HepG2 (cell line): ENCODE measurements around the gene SPHK2. TPM values are rescaled to one million over a fixed set of nuclear protein-coding genes. Genes with fewer than 3 reads are reported as not detected.

Experiments
- ATAC-seq: fragments of 200-7000 bp; cut with Tn5 transposase; 3 replicates; pipeline ENCODE4 v1.9.1; 2020; ENCODE audit warnings: mild to moderate bottlenecking, moderate library complexity
- BruUV-seq: library from RNA; stranded (reverse); fragments of 400-500 nt; replicated peaks from 2 replicates; lab custom pipeline; 2021; lab: Mats Ljungman, UMichigan
- CTCF ChIA-PET: fragments of 300-600 bp; formaldehyde crosslinking; extraction: SDS; loops from one replicate; lab custom pipeline; 2021; ENCODE audit warnings: low total read pairs, inconsistent platforms, low intra/inter-chr PET ratio; lab: Yijun Ruan, JAX
- POLR2A ChIA-PET: fragments of 350-600 bp; sonication (Branson Sonifier 250); formaldehyde crosslinking; loops from one replicate; lab custom pipeline; 2020; ENCODE audit warnings: antibody characterized with exemption, inconsistent platforms; lab: Yijun Ruan, JAX
- DNase-seq: peaks from one replicate; pipeline ENCODE4 v3.0.0-alpha.2; 2015; ENCODE audit warnings: low spot score
- FAIRE-seq: peaks from 3 replicates; lab custom pipeline; 2011; peaks lifted over from hg19 to GRCh38; lab: Jason Lieb, UNC
- H2AFZ ChIP-seq: one replicate; pipeline ENCODE4 v1.6.1; 2011; ENCODE audit warnings: low read length, inconsistent platforms
- H3K27ac ChIP-seq: fragments of 300-600 bp; 3 replicates; pipeline ENCODE4 v1.8.0; 2011; ENCODE audit warnings: mixed run types, mild to moderate bottlenecking, mixed read lengths, low read length, inconsistent platforms; ENCODE audit not compliant: insufficient read depth; ENCODE audit errors: extremely low read length
- H3K27me3 ChIP-seq, 2 experiments: fragments of 200-600 bp in 1 of 2; 2 replicates in 1 of 2; 3 replicates in 1 of 2; pipeline versions ENCODE4 v1.6.0 to v1.8.0; 2011; ENCODE audit warnings: low read length in 2 of 2, mild to moderate bottlenecking in 2 of 2, moderate library complexity in 2 of 2, inconsistent platforms in 1 of 2; ENCODE audit not compliant: insufficient read depth in 2 of 2, control insufficient read depth in 1 of 2
- H3K36me3 ChIP-seq, 2 experiments: fragments of 200-600 bp in 1 of 2; replicated peaks in 1 of 2; 2 replicates in 1 of 2; 3 replicates in 1 of 2; pipeline versions ENCODE4 v1.5.1 to v1.8.0; 2011; ENCODE audit warnings: low read length in 2 of 2, inconsistent platforms in 1 of 2; ENCODE audit not compliant: insufficient read depth in 2 of 2, control insufficient read depth in 1 of 2
- H3K4me1 ChIP-seq: 2 replicates; pipeline ENCODE4 v1.5.1; 2012; ENCODE audit warnings: low read length, inconsistent platforms; ENCODE audit not compliant: insufficient read depth
- H3K4me2 ChIP-seq: 2 replicates; pipeline ENCODE4 v1.6.0; 2011; ENCODE audit warnings: low read depth, low read length, inconsistent platforms
- H3K4me3 ChIP-seq, 3 experiments: fragments of 200-600 bp in 1 of 3; sonication (generic), shearing (Covaris generic) in 1 of 3; replicated peaks in 1 of 3; 2 replicates each; pipeline ENCODE4 v1.5.1; 2011 to 2016; ENCODE audit warnings: low read length in 3 of 3, inconsistent platforms in 2 of 3, low read depth in 2 of 3, mild to moderate bottlenecking in 2 of 3, control low read depth in 1 of 3, mixed read lengths in 1 of 3; ENCODE audit not compliant: insufficient read depth in 1 of 3
- H3K79me2 ChIP-seq: one replicate; pipeline ENCODE4 v1.6.1; 2011; ENCODE audit warnings: low read length, inconsistent platforms; ENCODE audit not compliant: insufficient read depth
- H3K9ac ChIP-seq: 2 replicates; pipeline ENCODE4 v1.6.0; 2011; ENCODE audit warnings: mild to moderate bottlenecking, low read depth, low read length, inconsistent platforms; ENCODE audit not compliant: insufficient read depth
- H3K9me3 ChIP-seq: 2 replicates; pipeline ENCODE4 v1.5.1; 2012; ENCODE audit warnings: mild to moderate bottlenecking, low read length
- H4K20me1 ChIP-seq: 2 replicates; pipeline ENCODE4 v1.6.0; 2011; ENCODE audit warnings: inconsistent platforms, mild to moderate bottlenecking, low read length, moderate library complexity; ENCODE audit not compliant: insufficient read depth
- CC2D1A ChIP-seq: sonication (generic); formaldehyde crosslinking; IDR thresholded peaks from 2 replicates; pipeline ENCODE4 v1.8.1; 2023; ENCODE audit warnings: mild to moderate bottlenecking, missing genetic modification reagents
- ELF1 ChIP-seq: sonication (generic); formaldehyde crosslinking; IDR thresholded peaks from 2 replicates; pipeline ENCODE4 v1.4.0; 2020; ENCODE audit warnings: missing genetic modification reagents
- FOXJ3 ChIP-seq: sonication (generic); formaldehyde crosslinking; IDR thresholded peaks from 2 replicates; pipeline ENCODE4 v1.4.0; 2020; ENCODE audit warnings: missing genetic modification reagents, mild to moderate bottlenecking, borderline replicate concordance
- GATAD2A ChIP-seq: IDR thresholded peaks from 2 replicates; pipeline ENCODE4 v1.6.1; 2016
- HNF4A ChIP-seq: sonication (generic); formaldehyde crosslinking; IDR thresholded peaks from 2 replicates; pipeline ENCODE4 v1.4.0; 2020; ENCODE audit warnings: missing genetic modification reagents
- HNF4G ChIP-seq, 2 experiments: sonication (generic) in 1 of 2; formaldehyde crosslinking in 1 of 2; IDR thresholded peaks; 2 replicates each; pipeline versions ENCODE4 v1.4.0 to v1.6.1; 2011 to 2020; ENCODE audit warnings: borderline replicate concordance in 2 of 2, low read depth in 2 of 2, mild to moderate bottlenecking in 2 of 2, low read length in 1 of 2, missing genetic modification reagents in 1 of 2, moderate library complexity in 1 of 2
- HOXA5 ChIP-seq: sonication (generic); formaldehyde crosslinking; IDR thresholded peaks from 2 replicates; pipeline ENCODE4 v1.4.0; 2020; ENCODE audit warnings: missing genetic modification reagents
- IRF2 ChIP-seq: IDR thresholded peaks from 2 replicates; pipeline ENCODE4 v1.6.1; 2018; ENCODE audit warnings: missing genetic modification reagents, missing compliant biosample characterization
- JUN ChIP-seq: sonication (generic); formaldehyde crosslinking; IDR thresholded peaks from 2 replicates; pipeline ENCODE4 v1.4.0; 2020; ENCODE audit warnings: mild to moderate bottlenecking, missing genetic modification reagents
- KLF6 ChIP-seq: IDR thresholded peaks from 2 replicates; pipeline ENCODE4 v1.8.0; 2016; ENCODE audit warnings: missing biosample characterization, missing genetic modification reagents
- MAFK ChIP-seq, 2 experiments: IDR thresholded peaks in 1 of 2; conservative IDR thresholded peaks in 1 of 2; 2 replicates each; pipeline ENCODE4 v1.6.1; 2011; ENCODE audit warnings: improper control_type of control experiment in 2 of 2, low read length in 2 of 2
- MTF2 ChIP-seq: sonication (generic); formaldehyde crosslinking; IDR thresholded peaks from 2 replicates; pipeline ENCODE4 v1.5.0; 2020; ENCODE audit warnings: missing genetic modification reagents, borderline replicate concordance
- POLR2A ChIP-seq, 2 experiments: IDR thresholded peaks; 2 replicates each; pipeline ENCODE4 v1.6.1; 2011; ENCODE audit warnings: low read depth in 2 of 2, low read length in 2 of 2, mild to moderate bottlenecking in 1 of 2, moderate library complexity in 1 of 2; ENCODE audit not compliant: insufficient read depth in 1 of 2
- ZNF142 ChIP-seq: sonication (generic); formaldehyde crosslinking; IDR thresholded peaks from 2 replicates; pipeline ENCODE4 v1.4.0; 2020; ENCODE audit warnings: missing genetic modification reagents
- ZNF234 ChIP-seq: sonication (generic); formaldehyde crosslinking; conservative IDR thresholded peaks from 2 replicates; pipeline ENCODE4 v1.5.1; 2020; ENCODE audit warnings: mild to moderate bottlenecking, missing genetic modification reagents
- ZNF569 ChIP-seq: sonication (generic); formaldehyde crosslinking; IDR thresholded peaks from 2 replicates; pipeline ENCODE4 v1.5.0; 2020; ENCODE audit warnings: mild to moderate bottlenecking, missing genetic modification reagents, moderate library complexity, borderline replicate concordance
- ZNF781 ChIP-seq: sonication (generic); formaldehyde crosslinking; IDR thresholded peaks from 2 replicates; pipeline ENCODE4 v1.5.1; 2020; ENCODE audit warnings: borderline replicate concordance, mild to moderate bottlenecking, missing genetic modification reagents; ENCODE audit errors: not compliant biosample characterization
- ZNF782 ChIP-seq: sonication (generic); formaldehyde crosslinking; IDR thresholded peaks from 2 replicates; pipeline ENCODE4 v1.4.0; 2020; ENCODE audit warnings: missing genetic modification reagents, mild to moderate bottlenecking, borderline replicate concordance
- ZSCAN31 ChIP-seq: sonication (generic); formaldehyde crosslinking; IDR thresholded peaks from 2 replicates; pipeline ENCODE4 v1.5.0; 2020; ENCODE audit warnings: low read depth, mild to moderate bottlenecking, missing genetic modification reagents
- WGBS: methylation state at CpG from one replicate; pipeline ENCODE4 v1.1.6; 2017; ENCODE audit warnings: low lambda C conversion rate; 5-methylcytosine and 5-hydroxymethylcytosine counted together
- in situ Hi-C: cut with HindIII; loops from 2 replicates; pipeline ENCODE4 v1.10.0; 2017; ENCODE audit warnings: low pct_unique_long_range_greater_than_20kb; ENCODE audit not compliant: extremely low pct_ligation_motif_present
- intact Hi-C: fragments of 100-400 bp; cut with micrococcal nuclease; formaldehyde crosslinking; loops from one replicate; pipeline ENCODE4 v1.10.0; 2022; ENCODE audit not compliant: unreplicated experiment
- polyA plus RNA-seq, 8 experiments: library from polyadenylated mRNA; depleted of rRNA in 3 of 8; stranded (reverse) in 7 of 8; unstranded in 1 of 8; fragments of >200 nt; fragmentation: Illumina TruSeq in 4 of 8; extraction: Trizol in 4 of 8; gene quantifications; 2 replicates each; pipeline versions ENCODE4 v1.2.1 to v1.2.3, GENCODE V29; 2011 to 2016; ENCODE audit warnings: low read depth in 4 of 8, missing spikeins in 1 of 8, mixed read lengths in 1 of 8; ENCODE audit not compliant: insufficient read depth in 1 of 8
- total RNA-seq, 5 experiments: library from RNA; depleted of rRNA; stranded (reverse); fragments of >200 nt; fragmentation: Illumina TruSeq; extraction: Trizol; gene quantifications; 2 replicates each; pipeline ENCODE4 v1.2.3, GENCODE V29; 2016; ENCODE audit warnings: low read depth in 1 of 5

The SPHK2 gene
- total and polyA plus RNA-seq, 2 of the 13 experiments (the other 11 are each of a cell fraction or from before 2014, with no cell fraction given), result 2.9 to 14.4 TPM

DNA sequence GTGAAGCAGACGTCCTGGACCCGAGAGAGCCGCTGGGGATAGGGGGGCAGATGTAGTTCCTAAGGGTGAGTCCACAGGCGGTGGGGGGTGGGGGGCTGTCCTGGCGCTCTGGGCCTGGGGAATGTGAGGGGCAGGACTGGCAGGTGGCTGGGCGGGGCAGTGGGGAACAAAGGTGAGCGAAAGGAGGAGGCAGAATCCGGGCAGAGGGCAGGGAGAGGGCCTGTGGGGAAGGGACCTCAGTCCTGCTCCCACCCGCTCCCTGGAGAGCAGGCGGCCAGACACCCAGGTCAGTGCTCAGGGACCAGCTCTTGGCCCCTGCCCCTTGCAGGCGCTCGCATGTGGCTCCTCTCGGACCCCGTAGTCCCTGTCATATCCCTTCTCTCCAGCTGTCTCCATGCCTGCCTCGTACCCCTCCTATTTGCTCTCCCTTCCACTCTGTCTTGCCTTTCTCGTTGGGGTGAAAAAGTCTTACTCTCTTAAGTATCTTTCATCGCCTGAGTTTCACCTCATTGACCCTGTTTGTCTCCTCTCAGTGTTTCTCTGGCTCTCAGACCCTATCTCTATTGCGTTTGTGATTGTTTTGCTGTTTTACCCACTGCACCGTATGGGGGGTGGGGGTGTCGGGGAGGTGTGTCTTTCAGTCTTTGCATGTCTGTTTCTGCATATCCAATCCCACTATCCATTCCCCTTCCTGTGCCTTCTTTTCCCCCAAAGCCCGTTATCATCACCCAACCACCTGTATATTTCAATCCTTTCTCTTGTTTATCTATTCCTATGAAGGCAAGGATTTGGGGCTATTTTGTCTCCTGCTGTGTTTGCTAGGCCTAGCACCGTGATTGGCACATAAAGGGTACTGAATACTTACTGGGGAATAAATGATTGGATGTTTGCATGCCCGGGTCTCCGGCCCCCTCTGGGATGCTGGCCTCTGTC is 5.8 kb downstream of the SPHK2 start:
- Histone ChIP-seq H3K79me2 (no peaks in the 10 kb centered on the region), H3K27me3 (no peaks in the 10 kb centered on the region), H3K4me1 (peaks cover 44% of the 10 kb centered on the region), H3K4me2 (peak overlapping the region; percentile 73), H4K20me1 (no peaks in the 10 kb centered on the region), H3K36me3 (no peaks in the 10 kb centered on the region), H3K4me3 (peak overlapping the region; percentile 52 to 65 (median 63); a peak in 5 of 6 replicates), H3K9me3 (no peaks in the 10 kb centered on the region), H2AFZ (no peak overlapping the region), H3K9ac (peak overlapping the region; percentile 65), H3K27ac (peak overlapping the region; percentile 72)
- in situ Hi-C loops, result no loop called here
- CTCF ChIA-PET, result no interaction called here
- DNase-seq (no peak), ATAC-seq (peak; percentile 34), FAIRE-seq (no peak)
- BruUV-seq, result TSS peak; percentile 44
- intact Hi-C loops, result no loop called here
- POLR2A ChIA-PET, result interaction anchor here (1.0 to 1.8 kb wide), 2 partner anchors 9 to 10 kb away, joined by 3 to 15 read pairs; partner anchors contain the start of gene FAM83E
- WGBS, result 53% methylated on average over 22 of the region's 24 CpGs
- peak; percentile 40; the same call in 1 of the 2 replicates for TF ChIP-seq HNF4A (CRISPR knock-in tag)
- TF ChIP-seq HOXA5 (CRISPR knock-in tag), result no peak
- TF ChIP-seq POLR2A (IDR thresholded peaks at IDR 0.05; ENCODE audit: insufficient read depth in 1 of 2, low read depth in 2 of 2, low read length in 2 of 2), result peak; percentile 38 to 64; a peak in 2 of 4 replicates
- no peak for TF ChIP-seq ZNF782 (CRISPR knock-in tag)
- TF ChIP-seq MTF2 (CRISPR knock-in tag), result no peak
- TF ChIP-seq ZNF781 (CRISPR knock-in tag), result no peak
- no peak for TF ChIP-seq ZNF142 (CRISPR knock-in tag)
- no peak for TF ChIP-seq KLF6
- peak; percentile 52; the same call in 1 of the 2 replicates for TF ChIP-seq HNF4G (IDR thresholded peaks at IDR 0.05; ENCODE audit: borderline replicate concordance, low read depth, low read length)
- no peak for TF ChIP-seq HNF4G (CRISPR knock-in tag; IDR thresholded peaks at IDR 0.05; ENCODE audit: borderline replicate concordance, low read depth)
- no peak for TF ChIP-seq ZSCAN31 (CRISPR knock-in tag)
- TF ChIP-seq FOXJ3 (CRISPR knock-in tag), result no peak
- TF ChIP-seq JUN, result no peak
- TF ChIP-seq ZNF234, result no peak
- TF ChIP-seq CC2D1A, result no peak
- TF ChIP-seq GATAD2A, result no peak
- no peak for TF ChIP-seq IRF2 (CRISPR knock-in tag)
- no peak for TF ChIP-seq ELF1 (CRISPR knock-in tag)
- no peak for TF ChIP-seq MAFK (conservative IDR thresholded peaks at IDR 0.05 in 1 of 2, IDR thresholded peaks at IDR 0.05 in 1 of 2; ENCODE audit: low read length in 2 of 2)
- TF ChIP-seq ZNF569, result no peak
